ENCODE data around the gene VPS45.

VPS45 gene

DNA sequence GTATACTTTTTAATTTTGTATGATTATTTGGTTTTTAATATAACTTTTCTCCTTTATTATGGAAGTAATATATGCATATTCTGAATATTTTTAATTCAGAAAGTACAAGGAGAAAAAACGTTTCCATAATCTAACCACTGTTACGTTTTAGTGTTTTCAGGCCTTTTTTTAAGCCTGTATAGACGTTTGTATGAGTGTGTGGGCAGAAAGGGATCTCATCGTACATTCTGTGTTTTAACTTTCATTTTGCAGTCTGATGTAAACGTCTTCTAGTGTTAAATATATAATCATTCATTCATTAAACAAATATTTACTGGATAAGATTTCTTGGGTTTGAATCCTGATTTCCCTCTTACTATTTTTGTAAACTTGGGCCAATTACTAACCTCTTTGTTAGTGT lies 44.1 kb downstream of the VPS45 start:
- Histone ChIP-seq H3K27ac (replicated peaks) (no peak overlapping the region), H3K27me3 (ENCODE audit: insufficient read depth, poor library complexity, severe bottlenecking) (no peaks in the 10 kb centered on the region), H3K4me3 (replicated peaks; ENCODE audit: insufficient read depth, low read length) (no peak overlapping the region)
- no peak for TF ChIP-seq SPI1 (IDR thresholded peaks at IDR 0.05; ENCODE audit: borderline replicate concordance, low read depth)
- TF ChIP-seq, protein P1, sequence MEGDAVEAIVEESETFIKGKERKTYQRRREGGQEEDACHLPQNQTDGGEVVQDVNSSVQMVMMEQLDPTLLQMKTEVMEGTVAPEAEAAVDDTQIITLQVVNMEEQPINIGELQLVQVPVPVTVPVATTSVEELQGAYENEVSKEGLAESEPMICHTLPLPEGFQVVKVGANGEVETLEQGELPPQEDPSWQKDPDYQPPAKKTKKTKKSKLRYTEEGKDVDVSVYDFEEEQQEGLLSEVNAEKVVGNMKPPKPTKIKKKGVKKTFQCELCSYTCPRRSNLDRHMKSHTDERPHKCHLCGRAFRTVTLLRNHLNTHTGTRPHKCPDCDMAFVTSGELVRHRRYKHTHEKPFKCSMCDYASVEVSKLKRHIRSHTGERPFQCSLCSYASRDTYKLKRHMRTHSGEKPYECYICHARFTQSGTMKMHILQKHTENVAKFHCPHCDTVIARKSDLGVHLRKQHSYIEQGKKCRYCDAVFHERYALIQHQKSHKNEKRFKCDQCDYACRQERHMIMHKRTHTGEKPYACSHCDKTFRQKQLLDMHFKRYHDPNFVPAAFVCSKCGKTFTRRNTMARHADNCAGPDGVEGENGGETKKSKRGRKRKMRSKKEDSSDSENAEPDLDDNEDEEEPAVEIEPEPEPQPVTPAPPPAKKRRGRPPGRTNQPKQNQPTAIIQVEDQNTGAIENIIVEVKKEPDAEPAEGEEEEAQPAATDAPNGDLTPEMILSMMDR (IDR thresholded peaks at IDR 0.05; ENCODE audit: insufficient read depth, low read length): no peak
- TF ChIP-seq, protein P2, sequence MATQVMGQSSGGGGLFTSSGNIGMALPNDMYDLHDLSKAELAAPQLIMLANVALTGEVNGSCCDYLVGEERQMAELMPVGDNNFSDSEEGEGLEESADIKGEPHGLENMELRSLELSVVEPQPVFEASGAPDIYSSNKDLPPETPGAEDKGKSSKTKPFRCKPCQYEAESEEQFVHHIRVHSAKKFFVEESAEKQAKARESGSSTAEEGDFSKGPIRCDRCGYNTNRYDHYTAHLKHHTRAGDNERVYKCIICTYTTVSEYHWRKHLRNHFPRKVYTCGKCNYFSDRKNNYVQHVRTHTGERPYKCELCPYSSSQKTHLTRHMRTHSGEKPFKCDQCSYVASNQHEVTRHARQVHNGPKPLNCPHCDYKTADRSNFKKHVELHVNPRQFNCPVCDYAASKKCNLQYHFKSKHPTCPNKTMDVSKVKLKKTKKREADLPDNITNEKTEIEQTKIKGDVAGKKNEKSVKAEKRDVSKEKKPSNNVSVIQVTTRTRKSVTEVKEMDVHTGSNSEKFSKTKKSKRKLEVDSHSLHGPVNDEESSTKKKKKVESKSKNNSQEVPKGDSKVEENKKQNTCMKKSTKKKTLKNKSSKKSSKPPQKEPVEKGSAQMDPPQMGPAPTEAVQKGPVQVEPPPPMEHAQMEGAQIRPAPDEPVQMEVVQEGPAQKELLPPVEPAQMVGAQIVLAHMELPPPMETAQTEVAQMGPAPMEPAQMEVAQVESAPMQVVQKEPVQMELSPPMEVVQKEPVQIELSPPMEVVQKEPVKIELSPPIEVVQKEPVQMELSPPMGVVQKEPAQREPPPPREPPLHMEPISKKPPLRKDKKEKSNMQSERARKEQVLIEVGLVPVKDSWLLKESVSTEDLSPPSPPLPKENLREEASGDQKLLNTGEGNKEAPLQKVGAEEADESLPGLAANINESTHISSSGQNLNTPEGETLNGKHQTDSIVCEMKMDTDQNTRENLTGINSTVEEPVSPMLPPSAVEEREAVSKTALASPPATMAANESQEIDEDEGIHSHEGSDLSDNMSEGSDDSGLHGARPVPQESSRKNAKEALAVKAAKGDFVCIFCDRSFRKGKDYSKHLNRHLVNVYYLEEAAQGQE (IDR thresholded peaks at IDR 0.05; ENCODE audit: insufficient replicate concordance, low read depth): no peak
- TF ChIP-seq GABPA (IDR thresholded peaks at IDR 0.05; ENCODE audit: low read depth): no peak
- TF ChIP-seq POLR2AphosphoS5 (IDR thresholded peaks at IDR 0.05; ENCODE audit: low read depth): no peak
- no peak for DNase-seq (ENCODE audit: low read depth in 1 of 2, low spot score in 1 of 2)

DNA sequence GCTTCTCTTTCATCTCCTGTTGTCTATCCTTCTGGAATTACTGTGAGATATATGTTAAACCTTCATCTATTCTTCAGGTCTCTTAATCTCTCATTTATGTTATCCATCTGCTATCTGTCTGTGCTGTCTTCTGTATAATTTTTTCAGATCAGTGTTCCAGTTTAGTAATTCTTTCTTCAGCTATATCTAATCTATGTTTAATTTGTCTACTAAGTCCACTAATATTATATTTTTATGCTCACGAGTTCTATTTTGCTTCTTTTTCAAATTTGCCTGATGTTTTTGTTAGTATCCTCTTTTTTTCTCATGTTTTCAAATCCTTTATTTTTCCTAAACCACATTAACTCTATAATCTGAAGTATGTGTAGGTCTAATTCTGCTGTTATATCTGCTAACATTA lies 47.5 kb downstream of the VPS45 start:
- Histone ChIP-seq H3K27me3 (ENCODE audit: insufficient read depth, poor library complexity, severe bottlenecking) (no peaks in the 10 kb centered on the region), H3K27ac (replicated peaks) (no peak overlapping the region), H3K4me3 (replicated peaks; ENCODE audit: insufficient read depth, low read length) (no peak overlapping the region)
- TF ChIP-seq POLR2AphosphoS5 (IDR thresholded peaks at IDR 0.05; ENCODE audit: low read depth): no peak
- TF ChIP-seq, protein P2 (IDR thresholded peaks at IDR 0.05; ENCODE audit: insufficient replicate concordance, low read depth): no peak
- TF ChIP-seq, protein P1 (IDR thresholded peaks at IDR 0.05; ENCODE audit: insufficient read depth, low read length): no peak
- no peak for TF ChIP-seq SPI1 (IDR thresholded peaks at IDR 0.05; ENCODE audit: borderline replicate concordance, low read depth)
- no peak for TF ChIP-seq GABPA (IDR thresholded peaks at IDR 0.05; ENCODE audit: low read depth)
- no peak for DNase-seq (ENCODE audit: low read depth in 1 of 2, low spot score in 1 of 2)

DNA sequence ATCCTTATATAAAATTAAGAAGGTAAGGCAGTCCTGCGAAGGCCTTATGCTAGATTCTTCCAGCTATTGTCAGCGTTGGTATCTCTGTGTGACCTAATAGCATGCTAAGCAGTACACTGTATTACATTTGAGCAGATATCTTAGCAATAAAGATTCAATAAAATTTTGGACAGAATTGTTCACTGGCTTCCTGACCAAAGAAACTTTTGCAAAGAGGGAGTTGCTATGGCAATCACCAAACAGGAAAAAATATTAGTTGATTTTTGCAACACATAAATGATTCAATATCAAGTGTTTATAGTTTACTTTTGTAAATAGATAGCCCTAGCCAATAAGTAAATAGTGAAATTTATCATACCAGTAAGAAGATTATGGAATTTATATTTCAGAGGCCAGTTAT lies 51.1 kb downstream of the VPS45 start:
- Histone ChIP-seq H3K27me3 (ENCODE audit: insufficient read depth, poor library complexity, severe bottlenecking) (no peaks in the 10 kb centered on the region), H3K4me3 (replicated peaks; ENCODE audit: insufficient read depth, low read length) (no peak overlapping the region), H3K27ac (replicated peaks) (no peak overlapping the region)
- TF ChIP-seq POLR2AphosphoS5 (IDR thresholded peaks at IDR 0.05; ENCODE audit: low read depth) (no peak), SPI1 (IDR thresholded peaks at IDR 0.05; ENCODE audit: borderline replicate concordance, low read depth) (no peak), GABPA (IDR thresholded peaks at IDR 0.05; ENCODE audit: low read depth) (no peak)
- TF ChIP-seq, protein P2 (IDR thresholded peaks at IDR 0.05; ENCODE audit: insufficient replicate concordance, low read depth): no peak
- TF ChIP-seq, protein P1 (IDR thresholded peaks at IDR 0.05; ENCODE audit: insufficient read depth, low read length): no peak
- peak in 1 of 2 experiments; percentile 3 for DNase-seq (ENCODE audit: low read depth in 1 of 2, low spot score in 1 of 2)
